NT2/D1 (cell line): ENCODE measurements around the gene CTNNAL1.

Experiments
- DNase-seq: peaks from one replicate; pipeline ENCODE4 v3.0.0-alpha.2; 2011; ENCODE audit warnings: low read depth, low spot score
- H3K27me3 ChIP-seq: 2 replicates; pipeline ENCODE4 v1.6.0; 2011; ENCODE audit warnings: mild to moderate bottlenecking; ENCODE audit not compliant: insufficient read length, insufficient read depth
- H3K36me3 ChIP-seq: 2 replicates; pipeline ENCODE4 v1.6.1; 2011; ENCODE audit warnings: mild to moderate bottlenecking, low read length, mixed read lengths; ENCODE audit not compliant: insufficient read depth, insufficient read length
- H3K4me1 ChIP-seq: 2 replicates; pipeline ENCODE4 v1.5.1; 2011; ENCODE audit not compliant: insufficient read depth, insufficient read length
- H3K4me3 ChIP-seq: 2 replicates; pipeline ENCODE4 v1.5.1; 2011; ENCODE audit warnings: low read depth; ENCODE audit not compliant: insufficient read length
- H3K9ac ChIP-seq: 2 replicates; pipeline ENCODE4 v1.6.0; 2011; ENCODE audit warnings: low read depth; ENCODE audit not compliant: insufficient read length
- H3K9me3 ChIP-seq: 2 replicates; pipeline ENCODE4 v1.5.1; 2011; ENCODE audit warnings: mild to moderate bottlenecking, low read length; ENCODE audit not compliant: insufficient read depth
- SUZ12 ChIP-seq: IDR thresholded peaks from 2 replicates; pipeline ENCODE4 v1.6.1; 2011; ENCODE audit not compliant: insufficient read length, insufficient read depth; ENCODE audit errors: extremely low read depth
- YY1 ChIP-seq: IDR thresholded peaks from 2 replicates; pipeline ENCODE4 v1.6.1; 2011; ENCODE audit not compliant: insufficient read length, insufficient read depth
- ZNF274 ChIP-seq: IDR thresholded peaks from 2 replicates; pipeline ENCODE4 v1.6.1; 2011; ENCODE audit warnings: mild to moderate bottlenecking, low read depth, low read length

CTNNAL1 gene

GRCh38 chr9:109026306-109026705 is 13.0 kb upstream of the CTNNAL1 start:
- no peaks in the 10 kb centered on the region for H3K4me1 ChIP-seq
- no peaks in the 10 kb centered on the region for H3K27me3 ChIP-seq
- DNase-seq = no peak
- H3K9me3 ChIP-seq = no peaks in the 10 kb centered on the region
- TF ChIP-seq ZNF274 = no peak
- no peak for TF ChIP-seq YY1
- TF ChIP-seq SUZ12 = no peak
- H3K36me3 ChIP-seq = peaks cover 9% of the 10 kb centered on the region
- H3K4me3 ChIP-seq = no peak overlapping the region
- no peak overlapping the region for H3K9ac ChIP-seq

- H3K4me1 ChIP-seq = no peaks in the 10 kb centered on the region
- DNase-seq = no peak
- H3K9ac ChIP-seq = no peak overlapping the region
- H3K36me3 ChIP-seq = peaks cover 29% of the 10 kb centered on the region
- no peaks in the 10 kb centered on the region for H3K27me3 ChIP-seq
- no peak overlapping the region for H3K4me3 ChIP-seq
- TF ChIP-seq SUZ12 (no peak), YY1 (no peak)
- no peaks in the 10 kb centered on the region for H3K9me3 ChIP-seq
Measured at GRCh38 chr9:109022873-109023272, 9.6 kb upstream of the CTNNAL1 start.

- Histone ChIP-seq H3K27me3 (no peaks in the 10 kb centered on the region), H3K36me3 (peaks cover 35% of the 10 kb centered on the region), H3K4me1 (no peaks in the 10 kb centered on the region), H3K4me3 (no peak overlapping the region), H3K9ac (no peak overlapping the region), H3K9me3 (no peaks in the 10 kb centered on the region)
- TF ChIP-seq YY1 = no peak
- TF ChIP-seq SUZ12 = no peak
- TF ChIP-seq ZNF274 = no peak
- DNase-seq = no peak
Measured at GRCh38 chr9:109020581-109021511, 7.5 kb upstream of the CTNNAL1 start.

GRCh38 chr9:109020113-109020512 is 6.8 kb upstream of the CTNNAL1 start:
- DNase-seq = no peak
- Histone ChIP-seq H3K9ac (no peak overlapping the region), H3K4me1 (no peaks in the 10 kb centered on the region), H3K9me3 (no peaks in the 10 kb centered on the region), H3K4me3 (no peak overlapping the region), H3K27me3 (no peaks in the 10 kb centered on the region), H3K36me3 (peaks cover 35% of the 10 kb centered on the region)
- TF ChIP-seq SUZ12 (no peak), YY1 (no peak), ZNF274 (no peak)

GRCh38 chr9:109019420-109019819 is 6.1 kb upstream of the CTNNAL1 start:
- DNase-seq = no peak
- Histone ChIP-seq H3K36me3 (peaks cover 33% of the 10 kb centered on the region), H3K27me3 (no peaks in the 10 kb centered on the region), H3K4me1 (no peaks in the 10 kb centered on the region), H3K9ac (no peak overlapping the region), H3K9me3 (no peaks in the 10 kb centered on the region), H3K4me3 (no peak overlapping the region)
- TF ChIP-seq ZNF274 = no peak
- TF ChIP-seq YY1 = no peak
- TF ChIP-seq SUZ12 = no peak

GRCh38 chr9:109017493-109017892 is 4.2 kb upstream of the CTNNAL1 start:
- DNase-seq = no peak

GRCh38 chr9:109017061-109017460 is 3.8 kb upstream of the CTNNAL1 start:
- H3K36me3 ChIP-seq = peaks cover 33% of the 10 kb centered on the region
- no peak for DNase-seq
- H3K27me3 ChIP-seq = no peaks in the 10 kb centered on the region
- H3K9me3 ChIP-seq = no peaks in the 10 kb centered on the region
- H3K9ac ChIP-seq = no peak overlapping the region
- TF ChIP-seq YY1 (no peak), ZNF274 (no peak), SUZ12 (no peak)
- no peak overlapping the region for H3K4me3 ChIP-seq
- H3K4me1 ChIP-seq = no peaks in the 10 kb centered on the region

More at GRCh38 chr9:109017493-109017892, 4.2 kb upstream of the CTNNAL1 start:
- H3K4me1 ChIP-seq = no peaks in the 10 kb centered on the region
- TF ChIP-seq YY1 (no peak), ZNF274 (no peak), SUZ12 (no peak)
- no peak overlapping the region for H3K4me3 ChIP-seq
- H3K9ac ChIP-seq = no peak overlapping the region
- H3K27me3 ChIP-seq = no peaks in the 10 kb centered on the region
- H3K36me3 ChIP-seq = peaks cover 33% of the 10 kb centered on the region
- H3K9me3 ChIP-seq = no peaks in the 10 kb centered on the region
